WI38 (cell line): ENCODE results near the gene AHCY.
"Not testable (repeated sequence)": the region's sequence is repeated elsewhere in the genome, so short reads cannot be mapped to it uniquely, and the experiment has no call there.

Experiments
- H3K4me3 ChIP-seq: 2 replicates; pipeline ENCODE4 v1.5.1; 2011; ENCODE audit warnings: low read depth, mild to moderate bottlenecking, control low read depth, low read length
- TF ChIP-seq, protein P1 (sequence below): IDR thresholded peaks from 2 replicates; pipeline ENCODE4 v1.5.1; 2012; ENCODE audit warnings: low read depth, mild to moderate bottlenecking, control low read depth, low read length

AHCY gene

DNA sequence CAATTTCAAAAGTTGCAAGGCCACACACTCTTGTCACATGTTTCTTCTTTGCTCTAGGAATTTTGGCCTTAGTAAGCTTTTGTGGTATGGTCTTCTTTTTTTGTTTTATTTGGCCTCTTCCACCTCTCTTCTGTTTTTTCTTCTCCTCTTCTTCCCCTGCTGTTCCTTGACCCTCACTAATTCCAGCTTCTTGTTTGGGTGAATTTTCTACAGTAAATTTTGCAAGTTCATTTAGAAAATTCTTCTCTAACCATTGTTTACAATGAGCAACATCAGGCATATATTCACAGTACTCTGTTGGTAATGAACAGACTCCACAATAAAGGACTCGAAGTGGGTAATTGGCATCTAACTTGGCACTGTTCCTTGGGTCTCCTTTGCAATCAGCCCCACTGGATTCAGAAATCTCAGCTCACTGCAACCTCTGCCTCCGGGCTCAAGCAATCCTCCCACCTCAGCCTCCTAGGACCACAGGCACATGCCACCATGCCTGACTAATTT is 57.0 kb downstream of the AHCY start:
- H3K4me3 ChIP-seq: no peak overlapping the region
- TF ChIP-seq, protein P1, sequence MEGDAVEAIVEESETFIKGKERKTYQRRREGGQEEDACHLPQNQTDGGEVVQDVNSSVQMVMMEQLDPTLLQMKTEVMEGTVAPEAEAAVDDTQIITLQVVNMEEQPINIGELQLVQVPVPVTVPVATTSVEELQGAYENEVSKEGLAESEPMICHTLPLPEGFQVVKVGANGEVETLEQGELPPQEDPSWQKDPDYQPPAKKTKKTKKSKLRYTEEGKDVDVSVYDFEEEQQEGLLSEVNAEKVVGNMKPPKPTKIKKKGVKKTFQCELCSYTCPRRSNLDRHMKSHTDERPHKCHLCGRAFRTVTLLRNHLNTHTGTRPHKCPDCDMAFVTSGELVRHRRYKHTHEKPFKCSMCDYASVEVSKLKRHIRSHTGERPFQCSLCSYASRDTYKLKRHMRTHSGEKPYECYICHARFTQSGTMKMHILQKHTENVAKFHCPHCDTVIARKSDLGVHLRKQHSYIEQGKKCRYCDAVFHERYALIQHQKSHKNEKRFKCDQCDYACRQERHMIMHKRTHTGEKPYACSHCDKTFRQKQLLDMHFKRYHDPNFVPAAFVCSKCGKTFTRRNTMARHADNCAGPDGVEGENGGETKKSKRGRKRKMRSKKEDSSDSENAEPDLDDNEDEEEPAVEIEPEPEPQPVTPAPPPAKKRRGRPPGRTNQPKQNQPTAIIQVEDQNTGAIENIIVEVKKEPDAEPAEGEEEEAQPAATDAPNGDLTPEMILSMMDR: no peak

DNA sequence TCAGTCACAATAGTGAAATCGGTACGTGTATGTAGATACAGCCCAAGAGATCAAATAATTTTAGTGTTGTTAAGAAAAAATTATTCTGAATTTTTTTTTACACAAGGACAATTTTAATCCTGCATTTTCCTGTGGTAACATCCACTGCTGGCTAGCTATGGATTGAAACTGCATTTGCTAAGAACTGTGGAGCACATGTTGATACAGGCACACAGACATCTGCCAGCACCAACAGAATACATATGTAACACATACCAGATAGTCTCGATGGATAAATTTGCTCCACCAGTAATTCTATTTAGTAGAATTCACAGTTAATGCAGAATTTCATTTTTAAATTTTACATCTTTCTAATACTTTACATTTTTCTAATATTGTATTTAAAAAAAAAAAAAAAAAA is 59.8 kb downstream of the AHCY start:
- H3K4me3 ChIP-seq: no peak overlapping the region
- TF ChIP-seq, protein P1: no peak

DNA sequence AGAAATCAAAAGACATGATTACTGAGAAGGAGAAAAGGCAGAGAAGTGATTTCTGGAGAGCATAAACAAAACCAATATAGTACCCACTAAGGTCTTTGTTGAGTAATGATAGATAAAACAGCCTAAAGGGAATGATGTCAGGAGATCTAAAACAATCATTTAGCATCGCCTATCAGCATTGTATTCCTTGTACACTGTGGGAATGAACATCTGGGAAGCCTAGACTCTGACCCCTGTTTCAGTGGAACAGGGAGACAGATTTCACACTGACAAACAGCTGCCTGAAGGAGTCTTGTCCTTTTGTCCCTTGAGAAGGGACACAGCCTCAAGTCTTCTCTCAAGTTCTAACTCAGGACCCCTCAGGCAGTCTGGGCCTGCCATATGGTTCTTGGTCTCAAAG is 60.3 kb downstream of the AHCY start:
- no peak overlapping the region for H3K4me3 ChIP-seq
- TF ChIP-seq, protein P1: no peak

DNA sequence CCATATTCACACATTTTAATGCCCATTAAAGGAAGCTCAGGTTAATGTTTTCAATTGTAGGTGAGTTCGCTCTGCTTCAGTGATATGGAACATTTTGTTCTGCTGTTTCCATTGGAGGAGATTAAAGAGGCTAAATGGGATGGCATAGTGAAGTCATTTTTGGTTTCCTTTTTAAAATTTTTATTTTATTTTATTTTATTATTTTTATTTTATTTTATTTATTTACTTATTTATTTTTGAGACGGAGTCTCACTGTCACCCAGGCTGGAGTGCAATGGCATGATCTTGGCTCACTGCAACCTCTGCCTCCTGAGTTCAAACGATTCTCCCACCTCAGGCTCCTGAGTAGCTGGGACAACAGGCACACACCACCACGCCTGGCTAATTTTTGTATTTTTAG is 61.1 kb downstream of the AHCY start:
- not testable (repeated sequence) for H3K4me3 ChIP-seq

DNA sequence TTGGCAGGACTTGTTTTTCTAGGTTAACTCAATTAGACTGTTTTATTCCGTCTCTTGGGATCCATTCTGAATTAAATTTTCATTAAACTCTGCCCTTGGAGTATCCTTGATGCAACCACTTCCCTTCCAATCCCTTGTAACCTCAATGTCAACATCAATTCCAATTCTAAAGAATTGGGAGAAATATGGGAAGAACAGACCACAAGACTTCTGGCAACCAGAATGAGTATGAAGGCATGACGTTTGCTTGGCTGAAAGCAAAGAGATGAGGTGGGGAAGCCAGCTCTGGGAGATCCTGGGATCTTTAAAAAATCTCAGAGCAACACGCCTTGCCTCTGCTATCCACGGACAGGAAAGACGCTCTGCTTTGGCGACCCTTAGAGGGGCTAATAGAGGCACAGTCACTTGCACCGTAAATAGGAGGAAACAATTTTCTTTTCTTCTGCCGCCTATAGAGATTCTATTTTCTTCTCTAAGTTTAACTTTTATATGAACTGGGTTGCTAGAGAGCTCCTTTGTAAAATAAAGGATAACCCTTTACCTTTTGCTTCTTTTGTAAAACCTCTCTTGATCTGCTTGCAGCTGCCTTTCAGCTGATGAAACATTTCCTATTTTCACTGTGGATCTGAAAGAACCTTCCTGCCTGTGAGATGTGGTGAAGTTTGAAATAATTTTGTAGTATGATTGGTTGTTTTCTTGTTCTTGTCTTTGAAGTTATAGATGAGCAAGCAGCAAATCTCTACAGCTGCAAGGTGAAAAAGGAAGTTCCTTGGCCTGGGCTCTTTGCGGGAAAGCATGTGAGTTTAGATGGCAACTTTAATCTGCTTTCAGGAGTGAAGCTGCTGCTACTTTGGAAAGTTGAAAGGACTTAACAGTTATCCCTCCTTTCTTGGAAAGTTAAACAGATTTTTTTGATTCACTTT is 62.2 kb downstream of the AHCY start, which contains the start of gene ASIP:
TSS of gene ASIP (plus strand) at position 731 of the 923 bp plus-strand sequence. CDS start 18,952 bp downstream, outside the sequence.
- no peak within 1 kb of the TSS for H3K4me3 ChIP-seq
- TF ChIP-seq, protein P1: no peak

DNA sequence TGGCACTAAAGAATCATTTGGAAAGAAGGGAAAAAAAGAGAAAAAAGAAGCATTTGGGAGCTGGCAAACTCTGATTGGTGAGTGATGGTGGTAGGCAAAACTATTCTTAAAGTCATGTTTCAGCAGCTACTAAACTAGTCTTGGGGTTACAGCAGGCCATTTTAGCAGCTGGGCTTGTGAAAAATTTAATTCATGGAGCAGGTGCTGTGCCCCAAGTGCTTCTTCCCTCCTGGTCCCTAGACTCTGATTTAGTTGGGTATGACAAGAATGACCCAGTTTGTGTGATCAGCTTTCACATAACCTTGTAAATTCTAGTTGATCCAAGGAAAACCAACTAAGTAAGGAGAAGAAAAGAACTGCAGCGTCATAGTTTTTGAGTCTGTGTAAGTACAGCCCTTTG is 63.0 kb downstream of the AHCY start:
- TF ChIP-seq, protein P1: no peak
- no peak overlapping the region for H3K4me3 ChIP-seq

DNA sequence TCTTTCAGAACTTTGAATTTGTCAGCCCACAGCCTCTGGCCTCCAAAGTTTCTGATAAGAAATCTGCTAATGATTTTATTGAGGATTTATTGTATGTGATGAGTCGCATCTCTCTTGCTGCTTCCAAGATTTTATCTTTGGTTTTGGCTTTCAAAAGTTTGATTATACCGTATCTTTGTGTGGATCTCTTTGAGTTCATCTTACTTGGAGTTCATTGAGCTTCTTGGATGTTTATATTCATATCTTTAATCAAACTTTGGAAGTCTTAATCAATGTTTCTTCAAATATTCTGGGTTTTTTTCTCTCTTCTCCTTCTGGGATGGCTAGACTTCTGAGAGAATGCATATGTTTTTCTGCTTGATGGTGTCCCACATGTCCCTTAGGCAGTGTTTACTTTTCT is 65.2 kb downstream of the AHCY start:
- TF ChIP-seq, protein P1: no peak

More for the DNA sequence above, 65.2 kb downstream of the AHCY start:
- H3K4me3 ChIP-seq: no peak overlapping the region
